ENCODE results near the gene PTGIR. TPM values are rescaled to one million over a fixed set of nuclear protein-coding genes. Genes with fewer than 3 reads are reported as not detected.

PTGIR gene
- total and polyA plus RNA-seq, 10 of the 15 experiments (the other 5 are each of a cell fraction or from before 2014, with no cell fraction given): 0.34 to 29.1 (median 9.9) TPM

DNA sequence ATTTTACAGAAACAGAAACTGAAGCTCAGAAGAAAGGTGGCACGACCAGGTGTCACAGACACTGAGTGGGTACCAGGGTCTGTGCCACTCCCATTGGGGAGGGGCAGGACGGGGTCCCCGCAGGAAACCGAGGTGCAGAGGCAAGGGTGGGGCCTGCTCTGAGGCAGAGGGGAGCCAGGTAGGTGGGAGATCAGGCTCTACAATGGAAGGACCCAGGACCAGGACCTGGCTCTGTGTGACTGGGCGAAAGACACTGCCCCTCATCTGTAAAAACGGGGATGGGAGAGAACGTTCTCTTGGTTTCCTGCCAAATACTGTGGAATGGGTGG is 2.8 kb downstream of the PTGIR start:
- ChIA-PET CTCF (interaction anchor here (1.1 to 13.7 kb wide), 8 partner anchors 9 to 118 kb away, joined by 3 to 434 read pairs (median 6); partner anchors contain the start of genes CALM3 and DACT3), POLR2A (interaction anchor here (0.9 to 7.7 kb wide), 4 partner anchors 9 to 38 kb away, joined by 3 to 72 read pairs (median 8); partner anchors contain the start of gene CALM3), SMC1A (ENCODE audit: uncharacterized antibody, unreplicated experiment) (interaction anchor here (0.9 to 17.6 kb wide), 6 partner anchors 7 to 40 kb away, joined by 3 to 286 read pairs (median 5); partner anchors contain the start of gene DACT3), RAD21 (ENCODE audit: unreplicated experiment) (interaction anchor here (1.4 to 1.7 kb wide), 2 partner anchors 10 to 39 kb away, joined by 6 to 12 read pairs; partner anchors contain the start of gene DACT3)
- Histone ChIP-seq H4K20me1 (ENCODE audit: control insufficient read depth, insufficient read depth) (no peaks in the 10 kb centered on the region), H3K9me3 (replicated peaks; ENCODE audit: control insufficient read depth, insufficient read depth, low read length) (no peaks in the 10 kb centered on the region), H3K4me2 (ENCODE audit: control insufficient read depth, insufficient read depth) (peak overlapping the region; percentile 81), H3K27ac (ENCODE audit: control insufficient read depth, insufficient read depth) (peak overlapping the region; percentile 46), H2AFZ (ENCODE audit: control insufficient read depth, low read depth, low read length) (no peak overlapping the region), H3K79me2 (ENCODE audit: control insufficient read depth, insufficient read depth, low read length) (peaks cover 32% of the 10 kb centered on the region), H3K9ac (ENCODE audit: control insufficient read depth, insufficient read depth, low read length) (peak overlapping the region; percentile 40; the same call in 1 of the 2 replicates), H3K27me3 (replicated peaks in 1 of 2; ENCODE audit: control insufficient read depth in 2 of 2, insufficient read depth in 2 of 2, low read length in 1 of 2) (no peaks in the 10 kb centered on the region), H3K36me3 (ENCODE audit: control insufficient read depth in 2 of 2, insufficient read depth in 2 of 2, low read length in 1 of 2) (no peaks in the 10 kb centered on the region), H3K4me1 (ENCODE audit: control insufficient read depth, insufficient read depth, low read length) (peaks cover 54% of the 10 kb centered on the region), H3K4me3 (peak overlapping the region; percentile 53)
- in situ Hi-C loops (cut with MboI): no loop called here
- DNase-seq (ENCODE audit: low read depth, low spot score) (no peak), ATAC-seq (no peak), FAIRE-seq (no peak)
- BruUV-seq (replicated peaks): no TSS peak
- 44% methylated on average over 7 of the region's 7 CpGs for WGBS (ENCODE audit: insufficient coverage, insufficient replicate concordance, low lambda C conversion rate, missing lambda C conversion rate)
- intact Hi-C loops (cut with micrococcal nuclease; ENCODE audit: unreplicated experiment): no loop called here
- TF ChIP-seq, protein P1, sequence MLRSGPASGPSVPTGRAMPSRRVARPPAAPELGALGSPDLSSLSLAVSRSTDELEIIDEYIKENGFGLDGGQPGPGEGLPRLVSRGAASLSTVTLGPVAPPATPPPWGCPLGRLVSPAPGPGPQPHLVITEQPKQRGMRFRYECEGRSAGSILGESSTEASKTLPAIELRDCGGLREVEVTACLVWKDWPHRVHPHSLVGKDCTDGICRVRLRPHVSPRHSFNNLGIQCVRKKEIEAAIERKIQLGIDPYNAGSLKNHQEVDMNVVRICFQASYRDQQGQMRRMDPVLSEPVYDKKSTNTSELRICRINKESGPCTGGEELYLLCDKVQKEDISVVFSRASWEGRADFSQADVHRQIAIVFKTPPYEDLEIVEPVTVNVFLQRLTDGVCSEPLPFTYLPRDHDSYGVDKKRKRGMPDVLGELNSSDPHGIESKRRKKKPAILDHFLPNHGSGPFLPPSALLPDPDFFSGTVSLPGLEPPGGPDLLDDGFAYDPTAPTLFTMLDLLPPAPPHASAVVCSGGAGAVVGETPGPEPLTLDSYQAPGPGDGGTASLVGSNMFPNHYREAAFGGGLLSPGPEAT (IDR thresholded peaks at IDR 0.05; ENCODE audit: low read depth): no peak
- TF ChIP-seq NBN (IDR thresholded peaks at IDR 0.05) (no peak), ASH2L (IDR thresholded peaks at IDR 0.05; ENCODE audit: borderline replicate concordance, low read depth) (no peak), IKZF2 (IDR thresholded peaks at IDR 0.05) (no peak), ZNF274 (IDR thresholded peaks at IDR 0.05; ENCODE audit: insufficient read depth, insufficient read length) (no peak), MXI1 (IDR thresholded peaks at IDR 0.05; ENCODE audit: low read depth, low read length) (no peak)
- TF ChIP-seq, protein P2, sequence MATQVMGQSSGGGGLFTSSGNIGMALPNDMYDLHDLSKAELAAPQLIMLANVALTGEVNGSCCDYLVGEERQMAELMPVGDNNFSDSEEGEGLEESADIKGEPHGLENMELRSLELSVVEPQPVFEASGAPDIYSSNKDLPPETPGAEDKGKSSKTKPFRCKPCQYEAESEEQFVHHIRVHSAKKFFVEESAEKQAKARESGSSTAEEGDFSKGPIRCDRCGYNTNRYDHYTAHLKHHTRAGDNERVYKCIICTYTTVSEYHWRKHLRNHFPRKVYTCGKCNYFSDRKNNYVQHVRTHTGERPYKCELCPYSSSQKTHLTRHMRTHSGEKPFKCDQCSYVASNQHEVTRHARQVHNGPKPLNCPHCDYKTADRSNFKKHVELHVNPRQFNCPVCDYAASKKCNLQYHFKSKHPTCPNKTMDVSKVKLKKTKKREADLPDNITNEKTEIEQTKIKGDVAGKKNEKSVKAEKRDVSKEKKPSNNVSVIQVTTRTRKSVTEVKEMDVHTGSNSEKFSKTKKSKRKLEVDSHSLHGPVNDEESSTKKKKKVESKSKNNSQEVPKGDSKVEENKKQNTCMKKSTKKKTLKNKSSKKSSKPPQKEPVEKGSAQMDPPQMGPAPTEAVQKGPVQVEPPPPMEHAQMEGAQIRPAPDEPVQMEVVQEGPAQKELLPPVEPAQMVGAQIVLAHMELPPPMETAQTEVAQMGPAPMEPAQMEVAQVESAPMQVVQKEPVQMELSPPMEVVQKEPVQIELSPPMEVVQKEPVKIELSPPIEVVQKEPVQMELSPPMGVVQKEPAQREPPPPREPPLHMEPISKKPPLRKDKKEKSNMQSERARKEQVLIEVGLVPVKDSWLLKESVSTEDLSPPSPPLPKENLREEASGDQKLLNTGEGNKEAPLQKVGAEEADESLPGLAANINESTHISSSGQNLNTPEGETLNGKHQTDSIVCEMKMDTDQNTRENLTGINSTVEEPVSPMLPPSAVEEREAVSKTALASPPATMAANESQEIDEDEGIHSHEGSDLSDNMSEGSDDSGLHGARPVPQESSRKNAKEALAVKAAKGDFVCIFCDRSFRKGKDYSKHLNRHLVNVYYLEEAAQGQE (IDR thresholded peaks at IDR 0.05; ENCODE audit: low read depth, low read length): no peak

Data from GM12878 (cell line).